ENCODE results near the gene OSER1. TPM values are rescaled to one million over a fixed set of nuclear protein-coding genes. Genes with fewer than 3 reads are reported as not detected.
"Not testable (repeated sequence)": the region's sequence is repeated elsewhere in the genome, so short reads cannot be mapped to it uniquely, and the experiment has no call there.

Gene OSER1
- total RNA-seq, 8 experiments from 2014 or later, result 34.0 to 50.6 (median 37.4) TPM

DNA sequence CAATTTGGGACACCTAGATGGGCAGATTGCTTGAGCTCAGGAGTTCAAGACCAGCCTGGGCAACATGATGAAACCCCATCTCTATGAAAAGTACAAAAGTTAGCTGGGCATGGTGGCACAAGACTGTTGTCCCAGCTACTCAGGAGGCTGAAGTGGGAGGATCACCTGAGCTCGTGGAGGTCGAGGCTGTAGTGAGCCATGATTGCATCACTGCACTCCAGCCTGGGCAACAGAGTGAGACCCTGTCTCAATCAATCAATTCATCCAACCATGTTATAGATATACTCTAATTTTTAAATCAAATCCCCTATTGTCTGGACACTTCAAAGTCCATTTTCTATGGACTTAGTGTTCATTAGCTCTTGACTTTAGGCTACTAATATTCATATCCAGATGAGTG lies 26.3 kb upstream of the OSER1 start:
- H3K27ac ChIP-seq; ATAC-seq (replicated peaks in 6 of 8); H3K4me1 ChIP-seq (replicated peaks in 1 of 2); in situ Hi-C loops (cut with MboI; ENCODE audit: low pct_unique_long_range_greater_than_20kb in 2 of 9, low sequenced_read_pairs in 9 of 9, unreplicated experiment in 9 of 9); H3K4me3 ChIP-seq: not testable (repeated sequence)
- WGBS, 10 experiments, result 0 to 54% methylated on average over 1 to 2 of the region's 2 CpGs; no CpG with 5 or more reads in 8 of the 10 experiments

DNA sequence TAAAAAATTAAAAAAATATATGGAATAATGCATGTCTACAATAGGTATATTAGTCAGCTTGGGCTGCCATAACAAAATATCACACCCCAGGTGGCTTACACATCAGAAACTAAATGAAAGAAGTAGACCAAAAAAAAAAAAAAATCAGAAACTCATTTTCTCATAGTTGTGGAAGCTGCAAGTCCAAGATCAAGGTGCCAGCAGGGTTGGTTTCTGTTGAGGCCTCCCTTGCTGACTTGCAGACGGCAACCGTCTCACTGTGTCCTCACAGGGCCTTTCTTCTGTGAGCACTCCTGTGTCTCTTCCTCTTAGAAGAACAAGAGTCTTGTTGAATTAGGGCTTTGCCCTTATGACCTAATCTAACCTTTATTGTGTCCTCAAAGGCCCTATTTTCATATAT lies 25.1 kb upstream of the OSER1 start:
- Histone ChIP-seq H3K4me3 (no peak overlapping the region), H3K4me1 (replicated peaks in 1 of 2) (peaks cover 0 to 7% of the 10 kb centered on the region in 2 donors), H3K27ac (no peak overlapping the region)
- no peak for ATAC-seq (replicated peaks in 6 of 8)
- 80 to 100% (median 92%) methylated on average over 1 to 2 of the region's 2 CpGs; no CpG with 5 or more reads in 3 of the 10 experiments for WGBS, 10 experiments
- in situ Hi-C loops (cut with MboI; ENCODE audit: low pct_unique_long_range_greater_than_20kb in 2 of 9, low sequenced_read_pairs in 9 of 9, unreplicated experiment in 9 of 9), result no loop called here

DNA sequence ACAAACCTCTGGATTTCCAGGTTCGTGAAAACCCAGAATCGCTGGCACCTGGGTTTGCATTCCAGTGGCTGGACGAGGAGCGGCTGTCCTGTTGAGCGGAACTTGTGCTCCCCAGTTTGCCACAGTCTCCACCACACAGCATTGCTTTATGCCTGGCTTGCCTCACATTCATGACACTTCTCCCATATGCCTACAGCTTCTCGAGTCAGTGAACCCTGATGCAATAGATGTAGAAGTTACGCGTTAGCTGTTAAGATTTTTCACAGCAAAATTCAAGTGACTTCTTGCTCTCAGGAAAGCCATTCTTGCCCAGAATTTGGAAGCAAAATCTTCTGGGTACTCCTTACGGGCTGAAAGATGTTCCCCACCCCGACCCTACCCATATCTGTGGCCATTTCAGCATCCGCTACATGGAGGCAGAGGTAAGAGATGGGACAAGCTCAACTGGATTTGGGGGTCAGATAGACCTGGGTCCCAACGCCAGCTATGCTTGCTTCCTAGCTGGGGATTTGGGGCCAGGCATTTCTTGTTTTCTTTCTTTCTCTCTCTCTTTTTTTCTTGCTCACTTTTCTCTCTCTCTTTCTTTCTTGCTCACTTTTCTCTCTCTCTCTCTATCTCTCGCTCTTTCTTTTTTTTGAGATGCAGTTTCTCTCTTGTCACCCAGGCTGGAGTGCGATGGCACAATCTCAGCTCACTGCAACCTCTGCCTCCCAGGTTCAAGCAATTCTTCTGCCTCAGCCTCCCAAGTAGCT lies 24.2 kb upstream of the OSER1 start:
- in situ Hi-C loops (cut with MboI; ENCODE audit: low pct_unique_long_range_greater_than_20kb in 2 of 9, low sequenced_read_pairs in 9 of 9, unreplicated experiment in 9 of 9), result no loop called here
- Histone ChIP-seq H3K4me3 (no peak overlapping the region), H3K27ac (no peak overlapping the region), H3K4me1 (replicated peaks in 1 of 2) (peaks cover 0 to 7% of the 10 kb centered on the region in 2 donors)
- peak in 3 of 8 experiments; percentile 55 to 76 (median 71) for ATAC-seq (replicated peaks in 6 of 8)
- WGBS, 10 experiments, result 36 to 100% (median 87%) methylated on average over 1 to 14 of the region's 14 CpGs

DNA sequence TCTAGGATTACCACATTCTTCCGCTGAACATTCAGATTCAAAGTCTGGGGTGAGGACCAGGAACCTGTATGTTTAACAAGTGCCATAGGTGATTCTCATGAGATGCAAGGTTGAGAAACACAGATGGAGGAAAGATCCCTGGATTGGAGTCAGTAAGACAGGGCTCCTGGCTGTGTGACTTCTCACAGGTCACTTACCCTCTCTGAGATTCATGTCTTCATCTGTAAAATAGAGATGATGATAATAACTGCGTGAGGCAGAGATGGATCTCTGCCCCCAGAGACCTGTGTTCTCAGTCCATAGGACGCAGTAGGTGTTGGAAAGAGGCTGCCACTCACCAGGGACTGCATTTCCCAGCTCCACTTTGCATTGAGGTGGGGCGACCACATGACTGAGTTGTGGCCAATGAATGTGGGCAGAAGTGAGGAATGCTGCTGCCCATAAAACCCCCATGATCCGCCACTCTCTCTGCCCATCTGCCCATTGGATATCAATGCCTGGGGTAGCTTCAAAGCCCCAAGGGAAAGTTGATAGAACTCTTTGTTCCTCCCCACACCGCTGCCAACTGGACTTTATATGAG lies 23.0 kb upstream of the OSER1 start:
- 47 to 97% (median 73%) methylated on average over 1 to 5 of the region's 6 CpGs; no CpG with 5 or more reads in 2 of the 10 experiments for WGBS, 10 experiments

DNA sequence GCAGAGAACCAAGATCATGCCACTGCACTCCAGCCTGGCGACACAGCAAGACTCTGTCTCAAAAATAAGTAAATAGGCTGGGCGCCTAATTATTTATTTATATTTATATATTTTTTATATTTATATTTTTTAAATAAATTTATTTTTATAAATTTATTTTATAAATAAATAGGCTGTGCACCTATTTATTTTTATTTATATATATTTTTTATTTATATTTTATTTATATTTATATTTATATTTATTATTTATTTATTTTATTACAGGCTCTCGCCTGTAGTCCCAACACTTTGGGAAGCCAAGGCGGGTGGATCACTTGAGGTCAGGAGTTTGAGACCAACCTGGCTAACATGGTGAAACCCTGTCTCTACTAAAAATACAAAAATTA lies 21.9 kb upstream of the OSER1 start:
- ATAC-seq (replicated peaks in 6 of 8); H3K27ac ChIP-seq; in situ Hi-C loops (cut with MboI; ENCODE audit: low pct_unique_long_range_greater_than_20kb in 2 of 9, low sequenced_read_pairs in 9 of 9, unreplicated experiment in 9 of 9); H3K4me3 ChIP-seq; H3K4me1 ChIP-seq (replicated peaks in 1 of 2): not testable (repeated sequence)
- WGBS, 10 experiments, result 51 to 100% (median 84%) methylated on average over 1 to 4 of the region's 4 CpGs; no CpG with 5 or more reads in 1 of the 10 experiments

More for the DNA sequence above, 23.0 kb upstream of the OSER1 start:
- ATAC-seq (replicated peaks in 6 of 8), result no peak
- H3K4me1 ChIP-seq (replicated peaks in 1 of 2), result peaks cover 0 to 7% of the 10 kb centered on the region in 2 donors
- in situ Hi-C loops (cut with MboI; ENCODE audit: low pct_unique_long_range_greater_than_20kb in 2 of 9, low sequenced_read_pairs in 9 of 9, unreplicated experiment in 9 of 9), result no loop called here
- H3K27ac ChIP-seq, result no peak overlapping the region
- H3K4me3 ChIP-seq, result no peak overlapping the region

DNA sequence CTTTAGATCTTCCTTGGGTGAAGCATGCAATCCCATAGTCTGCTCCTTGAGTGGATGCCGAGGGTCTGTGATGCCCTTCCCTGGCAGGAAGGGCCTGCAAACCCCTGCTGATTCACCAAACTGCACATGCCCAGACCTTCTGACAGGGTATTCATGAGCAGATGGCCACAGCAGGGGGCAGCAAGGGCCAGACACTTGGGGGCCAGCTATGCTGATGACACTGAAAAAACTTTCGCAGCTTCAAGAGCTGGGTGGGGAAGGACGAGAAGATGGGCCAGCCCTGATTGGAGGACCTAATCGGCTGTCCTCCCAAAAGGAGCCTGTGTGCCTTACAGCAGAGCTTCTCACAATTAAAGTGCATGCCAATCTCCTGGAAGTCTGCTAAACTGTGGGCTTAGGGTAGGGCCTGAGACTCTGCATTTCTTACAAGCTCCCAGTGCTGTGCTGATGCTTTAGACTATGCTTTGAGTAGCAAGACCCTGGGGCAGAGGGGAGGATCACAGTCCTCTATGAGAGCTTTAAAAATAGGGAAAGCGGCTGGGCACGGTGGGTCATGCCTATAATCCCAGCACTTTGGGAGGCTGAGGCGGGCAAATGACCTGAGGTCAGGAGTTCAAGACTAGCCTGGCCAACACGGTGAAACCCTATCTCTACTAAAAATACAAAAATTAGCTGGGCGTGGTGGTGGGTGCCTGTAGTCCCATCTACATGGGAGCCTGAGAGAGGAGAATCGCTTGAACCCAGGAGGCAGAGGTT lies 21.3 kb upstream of the OSER1 start:
- peak in 6 of 8 experiments; percentile 22 to 51 (median 35) for ATAC-seq (replicated peaks in 6 of 8)
- in situ Hi-C loops (cut with MboI; ENCODE audit: low pct_unique_long_range_greater_than_20kb in 2 of 9, low sequenced_read_pairs in 9 of 9, unreplicated experiment in 9 of 9), result no loop called here
- 57 to 100% (median 70%) methylated on average over 1 to 5 of the region's 10 CpGs; no CpG with 5 or more reads in 1 of the 10 experiments for WGBS, 10 experiments
- peaks cover 0 to 7% of the 10 kb centered on the region in 2 donors for H3K4me1 ChIP-seq (replicated peaks in 1 of 2)
- H3K27ac ChIP-seq, result no peak overlapping the region
- H3K4me3 ChIP-seq, result no peak overlapping the region

DNA sequence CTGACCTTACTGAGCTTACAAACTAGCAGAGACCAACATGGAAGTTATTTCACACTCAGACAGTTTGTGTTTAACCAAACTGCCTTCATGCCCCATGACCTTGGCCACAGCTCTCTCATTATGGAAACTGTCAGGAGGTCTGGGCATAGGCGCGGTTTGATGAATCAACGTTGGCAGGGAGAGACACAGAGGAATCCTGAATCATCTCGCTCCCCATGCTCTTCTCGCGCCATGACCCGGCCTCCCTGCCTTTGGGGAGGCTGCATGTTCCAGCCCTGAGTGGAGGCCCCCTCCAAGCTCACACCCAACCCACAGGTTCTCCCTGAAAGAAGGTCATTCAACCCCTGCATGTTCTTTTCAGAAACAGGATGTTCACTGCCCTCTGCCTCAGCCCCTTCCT lies 20.6 kb upstream of the OSER1 start:
- Histone ChIP-seq H3K27ac (no peak overlapping the region), H3K4me3 (no peak overlapping the region), H3K4me1 (replicated peaks in 1 of 2) (peaks cover 0 to 7% of the 10 kb centered on the region in 2 donors)
- WGBS, 10 experiments, result 27 to 100% (median 85%) methylated on average over 1 to 3 of the region's 7 CpGs; no CpG with 5 or more reads in 6 of the 10 experiments
- in situ Hi-C loops (cut with MboI; ENCODE audit: low pct_unique_long_range_greater_than_20kb in 2 of 9, low sequenced_read_pairs in 9 of 9, unreplicated experiment in 9 of 9), result no loop called here
- no peak for ATAC-seq (replicated peaks in 6 of 8)

DNA sequence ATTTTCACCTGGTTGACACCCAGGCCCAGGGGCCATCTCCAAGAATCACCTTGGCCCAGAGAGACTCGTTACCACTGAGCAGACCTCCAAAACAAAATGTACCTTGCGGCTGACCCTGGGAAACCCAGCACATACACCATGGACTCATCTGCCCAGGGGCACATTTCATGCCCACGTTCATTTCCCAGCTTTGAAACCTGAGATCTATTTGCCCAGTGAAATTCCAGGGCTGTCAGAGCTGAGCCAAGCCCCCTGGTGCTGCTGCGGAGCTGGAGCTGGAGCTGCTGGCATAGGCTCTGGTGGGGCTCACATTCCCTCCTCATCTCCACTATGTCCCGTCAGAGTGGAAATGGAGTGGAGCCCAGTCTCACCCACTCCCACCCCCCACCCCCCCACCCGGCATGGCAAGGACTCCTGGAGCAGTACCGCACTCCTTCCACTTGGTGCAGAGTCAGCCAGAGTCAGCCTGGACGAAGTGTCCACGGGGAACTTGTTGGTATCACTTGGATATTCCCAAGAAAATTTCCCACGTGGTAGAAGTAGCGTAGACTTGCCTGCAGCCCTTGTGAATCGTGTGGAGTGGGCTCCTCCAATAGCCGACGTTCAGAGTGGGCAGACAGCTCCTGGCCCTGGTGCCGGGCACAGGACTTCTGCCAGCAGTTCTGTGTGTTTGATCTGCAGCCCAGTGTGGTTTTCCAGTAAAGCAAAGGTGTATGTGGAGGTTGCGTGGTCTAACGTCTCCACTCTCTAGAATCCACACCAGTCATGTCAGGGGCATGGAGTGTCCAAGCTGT lies 18.1 kb upstream of the OSER1 start:
- Histone ChIP-seq H3K4me1 (replicated peaks in 1 of 2) (peaks cover 0 to 2% of the 10 kb centered on the region in 2 donors), H3K27ac (no peak overlapping the region), H3K4me3 (no peak overlapping the region)
- in situ Hi-C loops (cut with MboI; ENCODE audit: low pct_unique_long_range_greater_than_20kb in 2 of 9, low sequenced_read_pairs in 9 of 9, unreplicated experiment in 9 of 9), result loop anchor here in 1 of 9 experiments (10.0 kb wide), 1 partner anchor 86 kb away; the partner anchor contains the start of gene FITM2
- peak in 1 of 8 experiments; percentile 42 for ATAC-seq (replicated peaks in 6 of 8)
- 50 to 95% (median 87%) methylated on average over 1 to 7 of the region's 17 CpGs; no CpG with 5 or more reads in 3 of the 10 experiments for WGBS, 10 experiments

DNA sequence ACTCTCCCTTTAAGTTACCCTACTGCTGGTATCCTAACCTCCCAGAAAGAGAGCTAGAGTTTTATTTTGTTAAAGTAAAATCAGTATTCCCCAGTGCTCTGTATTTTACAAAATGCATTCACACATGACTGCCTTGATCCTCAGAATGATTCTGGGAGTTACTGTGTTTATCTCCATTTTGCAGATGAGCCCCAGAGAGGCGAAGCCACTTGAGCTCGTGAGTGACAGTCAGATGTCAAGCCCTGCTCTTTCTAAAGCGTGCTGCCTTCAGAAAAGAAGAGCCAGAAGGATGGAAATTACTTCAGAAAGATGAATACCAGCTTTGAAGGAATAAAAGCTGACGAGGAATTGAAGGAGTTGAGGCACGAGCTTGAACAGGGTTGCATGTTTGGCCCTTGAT lies 14.1 kb upstream of the OSER1 start:
- ATAC-seq (replicated peaks in 6 of 8), result no peak
- WGBS, 10 experiments, result 60 to 94% (median 80%) methylated on average over 1 to 5 of the region's 5 CpGs; no CpG with 5 or more reads in 3 of the 10 experiments
- Histone ChIP-seq H3K27ac (no peak overlapping the region), H3K4me1 (replicated peaks in 1 of 2) (no peaks in the 10 kb centered on the region), H3K4me3 (no peak overlapping the region)
- in situ Hi-C loops (cut with MboI; ENCODE audit: low pct_unique_long_range_greater_than_20kb in 2 of 9, low sequenced_read_pairs in 9 of 9, unreplicated experiment in 9 of 9), result loop anchor here in 6 of 9 experiments (10.0 to 25.0 kb wide), 3 partner anchors 88 to 238 kb away; partner anchors contain the start of gene FITM2 (in 4 of the 6)

DNA sequence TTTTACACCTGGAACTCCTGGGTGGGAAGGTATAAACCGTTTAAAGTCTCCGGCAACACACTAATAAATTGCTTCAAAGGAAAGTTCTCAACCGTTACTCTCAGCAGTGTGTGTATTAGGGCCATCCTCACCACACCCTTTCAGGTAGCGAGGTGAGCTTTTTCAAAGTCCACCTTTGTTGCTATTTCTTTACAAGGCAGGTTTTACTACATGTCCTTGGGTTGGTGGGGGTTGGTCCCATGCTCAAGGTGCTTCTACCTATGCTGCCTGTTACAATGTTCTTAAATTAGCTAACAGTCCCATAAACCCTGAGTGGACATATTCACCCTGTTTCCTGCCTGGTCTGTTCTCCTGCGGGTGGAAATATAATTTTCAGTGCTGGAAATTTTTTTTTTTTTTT lies 13.2 kb upstream of the OSER1 start:
- Histone ChIP-seq H3K27ac (no peak overlapping the region), H3K4me3 (no peak overlapping the region), H3K4me1 (replicated peaks in 1 of 2) (no peaks in the 10 kb centered on the region)
- WGBS, 10 experiments, result 51 to 94% (median 79%) methylated on average over 2 to 5 of the region's 5 CpGs; no CpG with 5 or more reads in 3 of the 10 experiments
- no peak for ATAC-seq (replicated peaks in 6 of 8)
- in situ Hi-C loops (cut with MboI; ENCODE audit: low pct_unique_long_range_greater_than_20kb in 2 of 9, low sequenced_read_pairs in 9 of 9, unreplicated experiment in 9 of 9), result loop anchor here in 6 of 9 experiments (10.0 to 25.0 kb wide), 3 partner anchors 89 to 239 kb away; partner anchors contain the start of gene FITM2 (in 4 of the 6)

DNA sequence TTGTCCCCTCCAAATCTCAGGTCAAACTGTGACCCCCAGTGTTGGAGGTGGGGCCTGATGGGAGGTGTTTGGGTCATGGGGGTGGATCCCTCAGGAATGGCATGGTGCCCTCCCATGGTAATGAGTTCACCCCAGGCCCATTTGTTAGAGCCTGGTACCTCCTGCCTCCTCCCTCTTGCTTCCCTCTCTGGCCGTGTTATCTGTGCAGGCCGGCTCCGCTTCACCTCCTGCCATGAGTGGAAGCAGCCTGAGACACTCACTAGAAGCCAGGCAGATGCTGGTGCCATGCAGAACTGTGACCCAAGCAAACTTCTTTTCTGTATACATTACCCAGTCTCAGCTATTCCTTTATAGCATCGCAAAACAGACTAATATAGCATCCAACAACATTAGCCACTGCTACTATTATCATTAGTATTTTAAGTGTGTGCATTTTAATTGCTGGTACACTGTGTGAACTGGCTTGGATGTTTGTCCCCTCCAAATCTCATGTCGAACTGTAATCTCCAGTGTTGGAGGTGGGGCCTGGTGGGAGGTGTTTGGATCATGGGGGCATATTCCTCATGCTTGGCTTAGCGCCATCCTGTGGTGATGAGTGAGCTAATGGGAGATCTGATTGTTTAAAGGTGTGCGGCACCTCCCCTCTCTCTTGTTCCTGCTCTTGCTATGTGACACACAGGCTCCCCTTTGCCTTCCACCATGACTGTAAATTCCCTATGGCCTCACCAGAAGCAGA lies 12.2 kb upstream of the OSER1 start:
- Histone ChIP-seq H3K27ac (no peak overlapping the region), H3K4me3 (no peak overlapping the region), H3K4me1 (replicated peaks in 1 of 2) (no peaks in the 10 kb centered on the region)
- WGBS, 10 experiments, result 48 to 100% (median 60%) methylated on average over 2 to 7 of the region's 7 CpGs; no CpG with 5 or more reads in 5 of the 10 experiments
- no peak for ATAC-seq (replicated peaks in 6 of 8)
- in situ Hi-C loops (cut with MboI; ENCODE audit: low pct_unique_long_range_greater_than_20kb in 2 of 9, low sequenced_read_pairs in 9 of 9, unreplicated experiment in 9 of 9), result loop anchor here in 6 of 9 experiments (10.0 to 25.0 kb wide), 3 partner anchors 90 to 240 kb away; partner anchors contain the start of gene FITM2 (in 4 of the 6)

All from motor neuron (in vitro differentiated cells).